HG03460 (cell line): ENCODE results near the gene LMNTD1.
"Not testable (repeated sequence)": the region's sequence is repeated elsewhere in the genome, so short reads cannot be mapped to it uniquely, and the experiment has no call there.

Experiments used
- ATAC-seq: cut with Tn5 transposase; IDR thresholded peaks from one replicate; pipeline ENCODE4 v1.9.1; 2021; ENCODE audit not compliant: unreplicated experiment

The LMNTD1 gene

DNA sequence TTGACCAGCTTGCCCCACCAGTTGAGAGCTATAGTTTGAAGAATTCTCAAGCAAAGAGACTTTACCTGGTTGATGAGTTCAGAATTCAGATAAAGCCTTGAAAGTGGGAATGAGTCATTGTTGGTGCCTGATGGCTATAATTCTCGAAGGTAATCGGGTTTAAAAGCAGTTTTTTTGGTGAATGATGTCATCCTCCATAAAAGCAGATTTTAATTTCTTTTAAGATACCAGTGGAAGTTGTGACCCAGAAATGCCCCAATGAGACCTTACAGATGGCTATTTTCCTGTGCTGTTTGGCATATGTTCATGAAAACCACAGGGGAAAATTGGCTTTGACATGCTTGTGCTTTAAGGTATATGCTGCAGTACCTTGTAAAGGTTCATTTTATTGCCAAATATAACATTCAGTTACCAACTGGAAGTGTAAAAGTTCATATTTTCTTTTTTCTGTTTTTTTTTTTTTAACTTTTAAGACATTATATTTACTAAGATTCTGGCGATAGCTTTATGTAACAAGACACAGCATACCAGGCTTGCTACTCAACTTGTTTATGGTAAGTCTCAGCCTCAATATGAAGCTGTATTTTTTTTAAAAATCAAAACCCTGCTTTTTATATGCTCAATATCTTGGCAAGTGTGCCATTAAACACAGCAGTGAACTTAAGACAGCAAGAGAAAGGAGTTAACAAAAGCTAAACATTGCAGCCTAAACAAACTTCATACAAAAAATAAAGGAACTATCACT is 119.3 kb downstream of the LMNTD1 start:
- no peak for ATAC-seq

GRCh38 chr12:25433024-25433423 is 120.1 kb downstream of the LMNTD1 start:
- ATAC-seq = no peak

DNA sequence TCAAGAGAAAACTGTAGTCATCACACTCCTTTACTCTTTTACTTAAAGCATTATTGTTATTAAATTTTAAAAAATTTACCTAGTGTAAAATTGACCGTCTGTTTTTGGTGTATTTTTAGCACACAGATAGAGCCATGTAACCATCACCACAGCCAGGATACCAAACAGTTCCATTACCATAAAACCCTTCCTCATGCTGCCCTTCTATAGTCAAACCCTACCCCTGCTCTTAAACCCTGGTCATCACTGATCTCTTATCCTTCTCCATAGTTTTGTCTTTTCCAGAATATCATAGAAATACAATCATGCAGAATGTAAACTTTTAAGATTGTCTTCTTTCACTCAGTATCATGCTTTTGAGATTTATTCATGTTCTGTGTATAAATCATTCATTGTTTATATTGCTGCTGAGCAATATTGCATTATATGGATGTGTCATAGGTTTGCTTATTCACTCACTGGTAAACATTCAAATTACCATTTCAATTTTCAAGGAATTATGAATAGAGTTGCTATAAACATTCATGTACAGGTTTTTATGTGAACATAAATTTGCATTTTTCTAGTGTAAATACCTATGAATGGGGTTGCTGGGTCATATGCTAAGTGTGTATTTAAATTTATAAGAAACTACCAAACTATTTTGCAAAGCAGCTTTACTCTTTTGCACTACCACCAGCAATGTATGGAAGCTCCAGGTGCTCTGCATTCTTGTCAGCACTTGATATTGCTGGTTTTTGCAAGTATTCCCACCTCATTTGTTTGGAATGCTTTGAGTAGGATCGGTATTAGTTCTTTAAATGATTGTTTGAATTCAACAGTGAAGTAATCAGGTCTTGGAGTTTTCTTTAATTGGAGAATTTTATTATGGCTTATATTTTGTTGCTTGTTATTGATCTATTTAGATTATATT is 125.5 kb downstream of the LMNTD1 start:
- ATAC-seq = no peak

DNA sequence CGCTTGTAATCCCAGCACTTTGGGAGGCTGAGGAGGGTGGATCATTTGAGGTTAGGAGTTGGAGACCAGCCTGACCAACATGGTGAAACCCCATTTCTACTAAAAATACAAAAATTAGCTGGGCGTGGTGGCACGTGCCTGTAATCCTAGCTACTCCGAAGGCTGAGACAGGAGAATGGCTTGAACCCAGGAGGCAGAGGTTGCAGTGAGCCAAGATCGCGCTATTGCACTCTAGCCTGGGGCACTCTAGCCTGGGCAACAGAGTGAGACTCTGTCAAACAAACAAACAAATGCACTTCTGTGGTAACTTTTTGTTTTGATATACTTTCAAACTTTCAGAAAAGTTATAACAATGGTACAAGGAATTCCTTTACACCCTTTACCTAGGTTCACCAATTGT is 126.3 kb downstream of the LMNTD1 start:
- ATAC-seq = not testable (repeated sequence)
